BLaER1 (cell line): ENCODE results near the gene NUP214.
A peak's percentile ranks its signal among the peaks of the same experiment; 100 is the strongest.
"Not testable (repeated sequence)": the region's sequence is repeated elsewhere in the genome, so short reads cannot be mapped to it uniquely, and the experiment has no call there.

ENCODE experiments used
- H3K27ac ChIP-seq: shearing (Covaris generic); formaldehyde crosslinking; 2 replicates; pipeline ENCODE4 v1.8.1; 2022
- H3K27me3 ChIP-seq: shearing (Covaris generic); formaldehyde crosslinking; 2 replicates; pipeline ENCODE4 v1.8.1; 2022
- H3K36me3 ChIP-seq: shearing (Covaris generic); formaldehyde crosslinking; 2 replicates; pipeline ENCODE4 v1.8.1; 2022
- H3K4me1 ChIP-seq: shearing (Covaris generic); formaldehyde crosslinking; 2 replicates; pipeline ENCODE4 v1.8.1; 2022
- H3K4me2 ChIP-seq: shearing (Covaris generic); formaldehyde crosslinking; 2 replicates; pipeline ENCODE4 v1.8.1; 2022
- H3K4me3 ChIP-seq: shearing (Covaris generic); formaldehyde crosslinking; 2 replicates; pipeline ENCODE4 v1.8.1; 2022
- H3K9ac ChIP-seq: shearing (Covaris generic); formaldehyde crosslinking; 2 replicates; pipeline ENCODE4 v1.8.1; 2022
- H3K9me3 ChIP-seq: shearing (Covaris generic); formaldehyde crosslinking; 2 replicates; pipeline ENCODE4 v1.8.1; 2022
- H4K20me1 ChIP-seq: shearing (Covaris generic); formaldehyde crosslinking; 2 replicates; pipeline ENCODE4 v1.8.1; 2022
- Cebpa-rat ChIP-seq: shearing (Covaris generic); IDR thresholded peaks from 2 replicates; pipeline ENCODE4 v1.8.1; 2022

NUP214 gene

GRCh38 chr9:131114084-131114535 is 11.3 kb upstream of the NUP214 start:
- Histone ChIP-seq H3K4me2 (no peak overlapping the region), H3K27me3 (no peaks in the 10 kb centered on the region), H3K9me3 (no peaks in the 10 kb centered on the region), H3K27ac (peak overlapping the region; percentile 41), H3K9ac (no peak overlapping the region), H3K4me3 (no peak overlapping the region), H3K36me3 (peaks cover 6% of the 10 kb centered on the region; the same call in 1 of the 2 replicates), H3K4me1 (peaks cover 25% of the 10 kb centered on the region), H4K20me1 (no peaks in the 10 kb centered on the region)
- TF ChIP-seq Cebpa-rat, result no peak

GRCh38 chr9:131115360-131115742 is 10.0 kb upstream of the NUP214 start:
- H3K36me3 ChIP-seq, result peaks cover 13% of the 10 kb centered on the region; the same call in 1 of the 2 replicates
- not testable (repeated sequence) for H3K4me2 ChIP-seq, H3K27me3 ChIP-seq

GRCh38 chr9:131116281-131117120 is 8.9 kb upstream of the NUP214 start:
- Histone ChIP-seq H3K4me3 (no peak overlapping the region), H3K4me2 (peak overlapping the region; percentile 88), H3K27ac (peak overlapping the region; percentile 90), H4K20me1 (no peaks in the 10 kb centered on the region), H3K27me3 (no peaks in the 10 kb centered on the region), H3K4me1 (peaks cover 25% of the 10 kb centered on the region), H3K9me3 (no peaks in the 10 kb centered on the region), H3K9ac (peak overlapping the region; percentile 76), H3K36me3 (peaks cover 25% of the 10 kb centered on the region; the same call in 1 of the 2 replicates)
- TF ChIP-seq Cebpa-rat, result no peak

More at GRCh38 chr9:131115360-131115742, 10.0 kb upstream of the NUP214 start:
- H4K20me1 ChIP-seq, H3K4me3 ChIP-seq, H3K9ac ChIP-seq, H3K27ac ChIP-seq, H3K9me3 ChIP-seq: not testable (repeated sequence)
- H3K4me1 ChIP-seq, result peaks cover 25% of the 10 kb centered on the region

GRCh38 chr9:131117121-131117761 is 8.1 kb upstream of the NUP214 start:
- Histone ChIP-seq H4K20me1 (no peaks in the 10 kb centered on the region), H3K4me2 (peak overlapping the region; percentile 88), H3K4me3 (peak overlapping the region; percentile 27; the same call in 1 of the 2 replicates), H3K4me1 (peaks cover 25% of the 10 kb centered on the region), H3K27ac (peak overlapping the region; percentile 90), H3K36me3 (peaks cover 23% of the 10 kb centered on the region; the same call in 1 of the 2 replicates), H3K9ac (peak overlapping the region; percentile 76), H3K9me3 (no peaks in the 10 kb centered on the region), H3K27me3 (no peaks in the 10 kb centered on the region)
- no peak for TF ChIP-seq Cebpa-rat

- Histone ChIP-seq H4K20me1 (no peaks in the 10 kb centered on the region), H3K4me2 (peak overlapping the region; percentile 88), H3K27me3 (no peaks in the 10 kb centered on the region), H3K9me3 (no peaks in the 10 kb centered on the region), H3K36me3 (peaks cover 22% of the 10 kb centered on the region; the same call in 1 of the 2 replicates), H3K4me3 (peak overlapping the region; percentile 27; the same call in 1 of the 2 replicates), H3K4me1 (peaks cover 25% of the 10 kb centered on the region), H3K9ac (peak overlapping the region; percentile 76), H3K27ac (peak overlapping the region; percentile 90)
- TF ChIP-seq Cebpa-rat, result no peak
Observed at GRCh38 chr9:131117762-131118145, 7.6 kb upstream of the NUP214 start.

- Histone ChIP-seq H3K36me3 (peaks cover 22% of the 10 kb centered on the region; the same call in 1 of the 2 replicates), H3K4me3 (no peak overlapping the region), H3K4me2 (no peak overlapping the region), H3K4me1 (peaks cover 29% of the 10 kb centered on the region), H4K20me1 (no peaks in the 10 kb centered on the region), H3K27me3 (no peaks in the 10 kb centered on the region), H3K27ac (no peak overlapping the region), H3K9ac (no peak overlapping the region), H3K9me3 (no peaks in the 10 kb centered on the region)
- TF ChIP-seq Cebpa-rat, result no peak
Observed at GRCh38 chr9:131119600-131119999, 5.8 kb upstream of the NUP214 start.

- H3K9ac ChIP-seq, result no peak overlapping the region
- H3K4me3 ChIP-seq, result no peak overlapping the region
- no peak overlapping the region for H3K4me2 ChIP-seq
- peaks cover 32% of the 10 kb centered on the region for H3K4me1 ChIP-seq
- 0 out of 2 replicates have a peak overlapping the region, but pooled peaks have one; percentile 26 for H3K27ac ChIP-seq
- peaks cover 22% of the 10 kb centered on the region; the same call in 1 of the 2 replicates for H3K36me3 ChIP-seq
- no peaks in the 10 kb centered on the region for H3K27me3 ChIP-seq
- TF ChIP-seq Cebpa-rat, result no peak
- H3K9me3 ChIP-seq, result no peaks in the 10 kb centered on the region
- H4K20me1 ChIP-seq, result peaks cover under 1% of the 10 kb centered on the region; the same call in 1 of the 2 replicates
Observed at GRCh38 chr9:131120620-131121228, 4.7 kb upstream of the NUP214 start.

- H3K9ac ChIP-seq, result no peak overlapping the region
- H3K36me3 ChIP-seq, result peaks cover 22% of the 10 kb centered on the region; the same call in 1 of the 2 replicates
Observed at GRCh38 chr9:131121346-131121745, 4.0 kb upstream of the NUP214 start.

GRCh38 chr9:131122158-131122557 is 3.2 kb upstream of the NUP214 start:
- Histone ChIP-seq H3K9me3 (no peaks in the 10 kb centered on the region), H3K36me3 (peaks cover 27% of the 10 kb centered on the region), H4K20me1 (peaks cover 14% of the 10 kb centered on the region; the same call in 1 of the 2 replicates), H3K27me3 (no peaks in the 10 kb centered on the region), H3K4me2 (no peak overlapping the region), H3K27ac (no peak overlapping the region), H3K9ac (no peak overlapping the region), H3K4me3 (no peak overlapping the region), H3K4me1 (peaks cover 32% of the 10 kb centered on the region)
- TF ChIP-seq Cebpa-rat, result no peak

More at GRCh38 chr9:131121346-131121745, 4.0 kb upstream of the NUP214 start:
- Histone ChIP-seq H3K4me2 (no peak overlapping the region), H4K20me1 (peaks cover 7% of the 10 kb centered on the region; the same call in 1 of the 2 replicates), H3K4me3 (no peak overlapping the region), H3K27me3 (no peaks in the 10 kb centered on the region), H3K9me3 (no peaks in the 10 kb centered on the region), H3K27ac (no peak overlapping the region), H3K4me1 (peaks cover 32% of the 10 kb centered on the region)
- no peak for TF ChIP-seq Cebpa-rat
